C1 segment of cervical spinal cord (tissue), 14 donors: ENCODE measurements around the gene C10orf67.
"Not testable (repeated sequence)": the region's sequence is repeated elsewhere in the genome, so short reads cannot be mapped to it uniquely, and the experiment has no call there.

ENCODE experiments used
- DNase-seq, 14 donors: peaks; one replicate each; lab custom pipeline; 2025; lab: John Stamatoyannopoulos, UW

Gene C10orf67

GRCh38 chr10:23362879-23363792 is 18.5 kb upstream of the C10orf67 start:
- DNase-seq, result no peak

- no peak for DNase-seq
Observed at GRCh38 chr10:23362069-23362830, 17.7 kb upstream of the C10orf67 start.

GRCh38 chr10:23361665-23362064 is 17.1 kb upstream of the C10orf67 start:
- DNase-seq, result no peak

- DNase-seq, result no peak
Observed at GRCh38 chr10:23359692-23360380, 15.2 kb upstream of the C10orf67 start.

GRCh38 chr10:23358357-23358756 is 13.8 kb upstream of the C10orf67 start:
- DNase-seq, result peak in 1 of 14 donors; percentile 3

GRCh38 chr10:23354630-23355279 is 10.2 kb upstream of the C10orf67 start:
- no peak for DNase-seq

GRCh38 chr10:23351926-23352519 is 7.4 kb upstream of the C10orf67 start:
- DNase-seq, result no peak

- DNase-seq, result not testable (repeated sequence)
Observed at GRCh38 chr10:23350706-23351105, 6.1 kb upstream of the C10orf67 start.

- DNase-seq, result no peak
Observed at GRCh38 chr10:23345861-23346260, 1.3 kb upstream of the C10orf67 start.

- DNase-seq, result peak in 11 of 14 donors; percentile 22 to 73 (median 51)
Observed at GRCh38 chr10:23343591-23344240, 881 bp downstream of the C10orf67 start.

GRCh38 chr10:23342213-23342884 is 2.2 kb downstream of the C10orf67 start:
- DNase-seq, result no peak

GRCh38 chr10:23341004-23341403 is 3.6 kb downstream of the C10orf67 start:
- no peak for DNase-seq

GRCh38 chr10:23340354-23340753 is 4.2 kb downstream of the C10orf67 start:
- no peak for DNase-seq

- no peak for DNase-seq
Observed at GRCh38 chr10:23338886-23339285, 5.7 kb downstream of the C10orf67 start.

- DNase-seq, result no peak
Observed at GRCh38 chr10:23338155-23338828, 6.3 kb downstream of the C10orf67 start.

GRCh38 chr10:23337616-23338015 is 7.0 kb downstream of the C10orf67 start:
- no peak for DNase-seq

GRCh38 chr10:23331567-23332301 is 12.9 kb downstream of the C10orf67 start:
- no peak for DNase-seq

GRCh38 chr10:23330948-23331347 is 13.6 kb downstream of the C10orf67 start:
- DNase-seq, result no peak
